Lower lobe of right lung (tissue), 2 donors: ENCODE results near the gene TTLL12. TPM values are rescaled to one million over a fixed set of nuclear protein-coding genes. Genes with fewer than 3 reads are reported as not detected.
A peak's percentile ranks its signal among the peaks of the same experiment; 100 is the strongest.

Experiments used
- ATAC-seq, 2 donors: fragments of 200-7000 bp; cut with Tn5 transposase; one replicate each; pipeline ENCODE4 v1.9.1; 2020 to 2022; ENCODE audit warnings: mild to moderate bottlenecking in 2 of 2, moderate library complexity in 2 of 2
- DNase-seq: peaks from one replicate; pipeline ENCODE4 v3.0.0-alpha.2; 2020
- H3K27ac ChIP-seq: fragments of 200-600 bp; one replicate; pipeline ENCODE4 v1.8.0; 2022
- H3K27me3 ChIP-seq: fragments of 200-600 bp; one replicate; pipeline ENCODE4 v1.8.0; 2022; ENCODE audit warnings: low read depth
- H3K36me3 ChIP-seq: fragments of 200-600 bp; one replicate; pipeline ENCODE4 v1.8.0; 2022; ENCODE audit warnings: mild to moderate bottlenecking
- H3K4me1 ChIP-seq: fragments of 200-600 bp; one replicate; pipeline ENCODE4 v1.8.0; 2022
- H3K4me3 ChIP-seq: fragments of 200-600 bp; one replicate; pipeline ENCODE4 v1.8.0; 2022; ENCODE audit warnings: mild to moderate bottlenecking
- H3K9me3 ChIP-seq: fragments of 200-600 bp; one replicate; pipeline ENCODE4 v1.8.0; 2022
- intact Hi-C: fragments of 100-400 bp; cut with DNase I; formaldehyde crosslinking; loops from one replicate; pipeline ENCODE4 v1.11.0; 2022
- total RNA-seq: library from RNA; stranded (reverse); fragmentation: NEBNext Ultra II Directional; extraction: Animal tissue kit (Norgen Biotek cat#: 25700); gene quantifications from one replicate; pipeline ENCODE4 v1.2.1, GENCODE V29; 2021
- TF ChIP-seq, protein P1 (sequence below): fragments of 200-600 bp; IDR thresholded peaks from one replicate; pipeline ENCODE4 v1.8.0; 2022; ENCODE audit warnings: antibody characterized with exemption, mild to moderate bottlenecking
- donor health status: DM: no; HTN: yes; CAD: no; lungs with severe emphysema.

TTLL12 gene
- total RNA-seq, 1 donor from 2014 or later: 21.6 TPM

DNA sequence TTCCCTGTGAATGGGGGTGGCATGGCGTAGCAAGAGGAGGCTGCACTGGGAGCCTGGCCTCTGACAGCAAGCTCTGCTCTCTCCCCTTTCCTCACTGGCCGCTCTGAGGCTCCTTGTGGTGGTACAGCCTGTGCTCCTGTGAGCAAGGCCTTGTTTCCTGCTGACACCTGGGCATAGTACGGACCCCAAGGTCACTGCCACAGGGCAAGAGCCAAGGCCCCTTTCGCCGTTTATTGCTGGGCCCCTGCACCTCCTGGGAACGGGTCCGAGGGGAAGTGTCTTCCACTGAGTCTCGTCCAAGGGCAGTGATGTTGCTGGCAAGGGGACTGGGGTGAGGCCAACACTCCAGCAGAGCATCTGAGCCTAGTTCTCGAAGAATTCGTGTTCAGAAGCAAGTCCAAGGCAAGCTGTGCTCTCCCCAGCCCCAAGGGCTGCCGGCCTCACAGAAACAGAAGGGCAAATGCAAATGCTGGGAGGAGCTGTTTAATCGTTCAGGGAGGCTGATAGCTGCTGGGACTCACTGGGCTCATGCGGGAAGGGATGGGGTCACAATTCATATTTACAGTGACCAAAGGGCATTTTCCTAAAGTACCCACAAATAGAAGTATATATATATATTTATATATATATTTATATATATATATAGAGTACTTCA is 15.9 kb upstream of the TTLL12 start:
- intact Hi-C loops: no loop called here
- no peak for ATAC-seq
- Histone ChIP-seq H3K9me3 (no peaks in the 10 kb centered on the region), H3K36me3 (no peaks in the 10 kb centered on the region), H3K4me1 (no peaks in the 10 kb centered on the region), H3K27me3 (peaks cover under 1% of the 10 kb centered on the region), H3K27ac (no peak overlapping the region), H3K4me3 (no peak overlapping the region)
- peak; percentile 26 for DNase-seq
- TF ChIP-seq, protein P1, sequence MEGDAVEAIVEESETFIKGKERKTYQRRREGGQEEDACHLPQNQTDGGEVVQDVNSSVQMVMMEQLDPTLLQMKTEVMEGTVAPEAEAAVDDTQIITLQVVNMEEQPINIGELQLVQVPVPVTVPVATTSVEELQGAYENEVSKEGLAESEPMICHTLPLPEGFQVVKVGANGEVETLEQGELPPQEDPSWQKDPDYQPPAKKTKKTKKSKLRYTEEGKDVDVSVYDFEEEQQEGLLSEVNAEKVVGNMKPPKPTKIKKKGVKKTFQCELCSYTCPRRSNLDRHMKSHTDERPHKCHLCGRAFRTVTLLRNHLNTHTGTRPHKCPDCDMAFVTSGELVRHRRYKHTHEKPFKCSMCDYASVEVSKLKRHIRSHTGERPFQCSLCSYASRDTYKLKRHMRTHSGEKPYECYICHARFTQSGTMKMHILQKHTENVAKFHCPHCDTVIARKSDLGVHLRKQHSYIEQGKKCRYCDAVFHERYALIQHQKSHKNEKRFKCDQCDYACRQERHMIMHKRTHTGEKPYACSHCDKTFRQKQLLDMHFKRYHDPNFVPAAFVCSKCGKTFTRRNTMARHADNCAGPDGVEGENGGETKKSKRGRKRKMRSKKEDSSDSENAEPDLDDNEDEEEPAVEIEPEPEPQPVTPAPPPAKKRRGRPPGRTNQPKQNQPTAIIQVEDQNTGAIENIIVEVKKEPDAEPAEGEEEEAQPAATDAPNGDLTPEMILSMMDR: no peak

- no peak overlapping the region for H3K4me3 ChIP-seq
- TF ChIP-seq, protein P1: no peak
- peaks cover 3% of the 10 kb centered on the region for H3K27me3 ChIP-seq
- DNase-seq: no peak
- H3K36me3 ChIP-seq: no peaks in the 10 kb centered on the region
- ATAC-seq: no peak
- H3K27ac ChIP-seq: no peak overlapping the region
- H3K4me1 ChIP-seq: no peaks in the 10 kb centered on the region
- no peaks in the 10 kb centered on the region for H3K9me3 ChIP-seq
- intact Hi-C loops: no loop called here
Observed at GRCh38 chr22:43202326-43202725, 15.4 kb upstream of the TTLL12 start.

- H3K27me3 ChIP-seq: peaks cover 3% of the 10 kb centered on the region
- DNase-seq (peak; percentile 38), ATAC-seq (no peak)
- H3K4me1 ChIP-seq: no peaks in the 10 kb centered on the region
- H3K9me3 ChIP-seq: no peaks in the 10 kb centered on the region
- intact Hi-C loops: no loop called here
- H3K27ac ChIP-seq: no peak overlapping the region
- no peaks in the 10 kb centered on the region for H3K36me3 ChIP-seq
- TF ChIP-seq, protein P1: no peak
- no peak overlapping the region for H3K4me3 ChIP-seq
Observed at GRCh38 chr22:43201486-43202219, 14.7 kb upstream of the TTLL12 start.

DNA sequence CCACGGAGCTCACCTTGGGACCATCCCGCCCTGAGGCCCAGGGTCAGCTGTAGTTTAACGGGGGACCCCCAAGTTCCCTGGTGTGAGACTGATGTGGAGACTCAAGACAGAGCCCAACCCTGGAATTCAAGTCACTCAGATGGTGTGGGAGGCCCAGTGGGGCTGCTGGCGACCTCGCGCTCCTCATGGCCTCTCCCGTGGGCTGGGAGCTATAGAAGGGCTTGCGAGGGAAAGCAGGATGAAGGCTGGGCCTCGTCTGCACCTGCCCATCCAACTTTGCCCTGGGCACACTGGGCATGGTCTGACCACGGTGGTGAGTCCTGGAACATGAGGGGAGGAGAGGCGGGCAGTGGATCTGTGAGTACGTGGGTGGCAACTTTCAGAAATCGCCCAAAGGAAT is 13.6 kb upstream of the TTLL12 start:
- Histone ChIP-seq H3K4me3 (no peak overlapping the region), H3K27me3 (peaks cover 3% of the 10 kb centered on the region), H3K9me3 (no peaks in the 10 kb centered on the region), H3K4me1 (no peaks in the 10 kb centered on the region), H3K36me3 (no peaks in the 10 kb centered on the region), H3K27ac (no peak overlapping the region)
- TF ChIP-seq, protein P1: no peak
- DNase-seq: no peak
- ATAC-seq: no peak
- intact Hi-C loops: no loop called here

DNA sequence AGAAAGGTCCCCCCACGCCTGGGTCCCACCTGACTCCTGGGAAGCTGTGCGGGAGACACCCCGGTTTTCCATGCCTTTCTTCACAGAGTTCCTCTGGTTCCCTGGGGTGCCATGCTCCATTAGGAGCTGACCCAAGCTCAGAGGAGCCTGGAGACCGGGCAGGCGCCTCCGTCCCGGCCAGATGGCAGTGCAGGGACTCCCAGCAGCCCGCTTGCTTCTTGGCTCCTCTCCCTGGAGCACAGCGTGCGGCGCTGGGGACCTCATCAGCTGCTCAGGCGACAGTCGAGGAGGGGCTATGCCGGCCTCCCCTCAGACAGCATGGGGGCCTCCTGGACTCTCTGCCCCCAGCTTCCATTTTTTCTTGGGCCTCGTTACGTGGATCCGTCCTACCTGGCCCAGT is 13.1 kb upstream of the TTLL12 start:
- ATAC-seq (no peak), DNase-seq (no peak)
- Histone ChIP-seq H3K9me3 (no peaks in the 10 kb centered on the region), H3K36me3 (no peaks in the 10 kb centered on the region), H3K4me3 (no peak overlapping the region), H3K27me3 (peaks cover 3% of the 10 kb centered on the region), H3K4me1 (no peaks in the 10 kb centered on the region), H3K27ac (no peak overlapping the region)
- TF ChIP-seq, protein P1: no peak
- intact Hi-C loops: no loop called here
